HL-60 (cell line): ENCODE results near the gene ULK1.

Experiments used
- DNase-seq, 2 experiments: peaks; one replicate each; pipeline ENCODE4 v3.0.0-alpha.2; 2010 to 2020; ENCODE audit warnings: low read depth in 1 of 2, low spot score in 1 of 2
- H3K27ac ChIP-seq: fragments of 250-450 bp; sonication (Bioruptor Pico); replicated peaks from 2 replicates; pipeline ENCODE4 v1.5.1; 2020; ENCODE audit warnings: mild to moderate bottlenecking, moderate library complexity
- H3K27me3 ChIP-seq: fragments of 250-450 bp; sonication (Bioruptor Pico); 2 replicates; pipeline ENCODE4 v1.5.1; 2021; ENCODE audit warnings: mild to moderate bottlenecking, moderate library complexity; ENCODE audit not compliant: insufficient read depth, poor library complexity, severe bottlenecking
- H3K4me3 ChIP-seq: replicated peaks from 2 replicates; pipeline ENCODE4 v1.5.1; 2011; ENCODE audit warnings: mild to moderate bottlenecking, control low read depth, low read length; ENCODE audit not compliant: insufficient read depth
- GABPA ChIP-seq: IDR thresholded peaks from 2 replicates; pipeline ENCODE4 v1.6.1; 2012; ENCODE audit warnings: low read depth
- POLR2AphosphoS5 ChIP-seq: IDR thresholded peaks from 2 replicates; pipeline ENCODE4 v1.6.1; 2012; ENCODE audit warnings: low read depth
- SPI1 ChIP-seq: IDR thresholded peaks from 2 replicates; pipeline ENCODE4 v1.6.1; 2012; ENCODE audit warnings: low read depth, mild to moderate bottlenecking, borderline replicate concordance
- long read RNA-seq: library from polyadenylated mRNA; unstranded; transcript quantifications from one replicate; pipeline ENCODE4 v2.0.0, GENCODE V29; 2020
- TF ChIP-seq, protein P1 (sequence below): IDR thresholded peaks from one replicate; pipeline ENCODE4 v1.5.1; 2011; ENCODE audit warnings: low read length, control low read depth, inconsistent platforms; ENCODE audit not compliant: insufficient read depth
- TF ChIP-seq, protein P2 (sequence below): IDR thresholded peaks from 2 replicates; pipeline ENCODE4 v1.6.1; 2012; ENCODE audit warnings: low read depth; ENCODE audit not compliant: insufficient replicate concordance

Gene ULK1
- long read RNA-seq, partial matches to known transcripts = 5 of 6 reads
- long read RNA-seq, other reads (novel, unspliced or antisense) = 0 of 6 reads

DNA sequence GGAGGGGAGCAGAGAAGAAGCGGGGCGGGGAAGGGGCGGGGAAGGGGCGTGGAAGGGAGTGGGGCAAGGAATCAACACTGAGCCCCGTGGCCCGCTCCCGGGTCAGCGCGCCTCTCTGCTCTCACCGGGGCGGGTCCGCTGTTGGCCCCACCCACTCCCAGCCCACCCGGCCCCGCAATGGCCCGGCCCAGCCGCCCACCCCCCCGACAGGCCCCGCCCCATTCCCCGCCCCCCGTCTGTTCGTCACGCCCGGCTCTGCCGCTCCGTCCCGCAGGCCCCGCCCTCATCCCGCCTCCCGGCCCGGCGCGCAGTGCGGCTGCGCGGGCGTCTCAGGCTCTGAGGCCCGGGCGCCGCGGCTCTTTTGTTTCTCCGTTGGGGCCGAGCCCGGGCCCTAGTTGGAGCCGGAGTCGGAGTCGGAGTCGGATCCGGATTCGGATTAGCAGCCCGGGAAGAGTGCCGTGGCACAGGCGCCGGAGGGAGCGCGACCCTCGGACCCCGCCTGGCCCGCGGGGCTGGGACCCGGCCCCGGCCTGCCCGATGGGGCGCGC lies at the start of gene ULK1:
Gene ULK1 (plus strand): TSS at position 310 of the 548 bp plus-strand sequence. CDS start 380 bp downstream, outside the sequence.
- peak; percentile 71 to 81 for DNase-seq
- no peaks in the 10 kb centered on the region for H3K27me3 ChIP-seq
- TF ChIP-seq SPI1 (no peak), GABPA (no peak), POLR2AphosphoS5 (peak; percentile 19; the same call in 1 of the 2 replicates)
- TF ChIP-seq, protein P1, sequence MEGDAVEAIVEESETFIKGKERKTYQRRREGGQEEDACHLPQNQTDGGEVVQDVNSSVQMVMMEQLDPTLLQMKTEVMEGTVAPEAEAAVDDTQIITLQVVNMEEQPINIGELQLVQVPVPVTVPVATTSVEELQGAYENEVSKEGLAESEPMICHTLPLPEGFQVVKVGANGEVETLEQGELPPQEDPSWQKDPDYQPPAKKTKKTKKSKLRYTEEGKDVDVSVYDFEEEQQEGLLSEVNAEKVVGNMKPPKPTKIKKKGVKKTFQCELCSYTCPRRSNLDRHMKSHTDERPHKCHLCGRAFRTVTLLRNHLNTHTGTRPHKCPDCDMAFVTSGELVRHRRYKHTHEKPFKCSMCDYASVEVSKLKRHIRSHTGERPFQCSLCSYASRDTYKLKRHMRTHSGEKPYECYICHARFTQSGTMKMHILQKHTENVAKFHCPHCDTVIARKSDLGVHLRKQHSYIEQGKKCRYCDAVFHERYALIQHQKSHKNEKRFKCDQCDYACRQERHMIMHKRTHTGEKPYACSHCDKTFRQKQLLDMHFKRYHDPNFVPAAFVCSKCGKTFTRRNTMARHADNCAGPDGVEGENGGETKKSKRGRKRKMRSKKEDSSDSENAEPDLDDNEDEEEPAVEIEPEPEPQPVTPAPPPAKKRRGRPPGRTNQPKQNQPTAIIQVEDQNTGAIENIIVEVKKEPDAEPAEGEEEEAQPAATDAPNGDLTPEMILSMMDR = no peak
- TF ChIP-seq, protein P2, sequence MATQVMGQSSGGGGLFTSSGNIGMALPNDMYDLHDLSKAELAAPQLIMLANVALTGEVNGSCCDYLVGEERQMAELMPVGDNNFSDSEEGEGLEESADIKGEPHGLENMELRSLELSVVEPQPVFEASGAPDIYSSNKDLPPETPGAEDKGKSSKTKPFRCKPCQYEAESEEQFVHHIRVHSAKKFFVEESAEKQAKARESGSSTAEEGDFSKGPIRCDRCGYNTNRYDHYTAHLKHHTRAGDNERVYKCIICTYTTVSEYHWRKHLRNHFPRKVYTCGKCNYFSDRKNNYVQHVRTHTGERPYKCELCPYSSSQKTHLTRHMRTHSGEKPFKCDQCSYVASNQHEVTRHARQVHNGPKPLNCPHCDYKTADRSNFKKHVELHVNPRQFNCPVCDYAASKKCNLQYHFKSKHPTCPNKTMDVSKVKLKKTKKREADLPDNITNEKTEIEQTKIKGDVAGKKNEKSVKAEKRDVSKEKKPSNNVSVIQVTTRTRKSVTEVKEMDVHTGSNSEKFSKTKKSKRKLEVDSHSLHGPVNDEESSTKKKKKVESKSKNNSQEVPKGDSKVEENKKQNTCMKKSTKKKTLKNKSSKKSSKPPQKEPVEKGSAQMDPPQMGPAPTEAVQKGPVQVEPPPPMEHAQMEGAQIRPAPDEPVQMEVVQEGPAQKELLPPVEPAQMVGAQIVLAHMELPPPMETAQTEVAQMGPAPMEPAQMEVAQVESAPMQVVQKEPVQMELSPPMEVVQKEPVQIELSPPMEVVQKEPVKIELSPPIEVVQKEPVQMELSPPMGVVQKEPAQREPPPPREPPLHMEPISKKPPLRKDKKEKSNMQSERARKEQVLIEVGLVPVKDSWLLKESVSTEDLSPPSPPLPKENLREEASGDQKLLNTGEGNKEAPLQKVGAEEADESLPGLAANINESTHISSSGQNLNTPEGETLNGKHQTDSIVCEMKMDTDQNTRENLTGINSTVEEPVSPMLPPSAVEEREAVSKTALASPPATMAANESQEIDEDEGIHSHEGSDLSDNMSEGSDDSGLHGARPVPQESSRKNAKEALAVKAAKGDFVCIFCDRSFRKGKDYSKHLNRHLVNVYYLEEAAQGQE = no peak
- peak within 1 kb of the TSS; percentile 66 for H3K27ac ChIP-seq
- H3K4me3 ChIP-seq = peak within 1 kb of the TSS; percentile 64

- DNase-seq = no peak
- TF ChIP-seq SPI1 (no peak), GABPA (no peak), POLR2AphosphoS5 (no peak)
- TF ChIP-seq, protein P1 = no peak
- TF ChIP-seq, protein P2 = no peak
- no peaks in the 10 kb centered on the region for H3K27me3 ChIP-seq
- no peak overlapping the region for H3K4me3 ChIP-seq
- no peak overlapping the region for H3K27ac ChIP-seq
These were observed 49.8 kb upstream of the ULK1 start for GRCh38 chr12:131844656-131845055.

DNA sequence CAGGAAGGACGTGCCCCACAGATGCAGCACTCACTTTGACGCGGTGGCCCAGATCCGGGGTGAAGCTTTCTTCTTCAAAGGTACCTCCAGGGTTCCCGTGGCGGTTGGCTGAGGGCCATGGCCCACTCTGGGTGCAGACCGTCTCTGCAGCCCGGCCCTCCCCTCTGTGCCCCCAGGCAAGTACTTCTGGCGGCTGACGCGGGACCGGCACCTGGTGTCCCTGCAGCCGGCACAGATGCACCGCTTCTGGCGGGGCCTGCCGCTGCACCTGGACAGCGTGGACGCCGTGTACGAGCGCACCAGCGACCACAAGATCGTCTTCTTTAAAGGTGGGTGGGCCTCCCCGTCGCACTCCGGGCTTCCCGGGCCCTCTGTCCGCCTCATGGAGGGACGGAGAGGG lies 49.3 kb upstream of the ULK1 start:
- TF ChIP-seq SPI1 = no peak
- TF ChIP-seq POLR2AphosphoS5 = no peak
- TF ChIP-seq, protein P1 = no peak
- TF ChIP-seq, protein P2 = no peak
- TF ChIP-seq GABPA = no peak
- H3K4me3 ChIP-seq = no peak overlapping the region
- DNase-seq = no peak
- H3K27ac ChIP-seq = no peak overlapping the region
- no peaks in the 10 kb centered on the region for H3K27me3 ChIP-seq
